ENCODE measurements around the gene RAB36. TPM values are rescaled to one million over a fixed set of nuclear protein-coding genes. Genes with fewer than 3 reads are reported as not detected.
A peak's percentile ranks its signal among the peaks of the same experiment; 100 is the strongest.

RAB36 gene
- total RNA-seq, 3 donors from 2014 or later (not counting 1 experiment from before 2014, with no cell fraction given) = 1.7 to 2.9 (median 2.6) TPM

GRCh38 chr22:23213581-23214334 is 68.5 kb downstream of the RAB36 start:
- WGBS (ENCODE audit: insufficient coverage) = 81% methylated on average over 11 of the region's 11 CpGs
- Histone ChIP-seq H3K27me3 (ENCODE audit: control insufficient read depth, insufficient read depth, low read length) (no peaks in the 10 kb centered on the region), H3K4me1 (ENCODE audit: control insufficient read depth, insufficient read depth, low read length) (peaks cover 46% of the 10 kb centered on the region), H3K36me3 (ENCODE audit: control insufficient read depth, insufficient read depth, low read length) (no peaks in the 10 kb centered on the region), H3K9me3 (ENCODE audit: control insufficient read depth, insufficient read depth, low read length) (no peaks in the 10 kb centered on the region), H3K27ac (ENCODE audit: low read length) (no peak overlapping the region), H3K4me3 (ENCODE audit: low read length) (no peak overlapping the region)
- Mint-ChIP-seq H3K9me3 (no peaks in the 10 kb centered on the region), H3K27ac (peak overlapping the region; percentile 9 to 12), H3K4me3 (no peak overlapping the region), H3K36me3 (no peaks in the 10 kb centered on the region), H3K4me1 (peaks cover 69 to 80% of the 10 kb centered on the region in 2 donors), H3K27me3 (ENCODE audit: low read depth in 2 of 2) (no peaks in the 10 kb centered on the region)
- DNase-seq (no peak), ATAC-seq (no peak)
- TF ChIP-seq CTCF (IDR thresholded peaks at IDR 0.05) = no peak
- intact Hi-C loops (cut with micrococcal nuclease) = no loop called here

Other genes with a start within 250 kb of the RAB36 start
- gene GNAZ, start 75.0 kb upstream of the RAB36 start, total RNA-seq = 1 to 10 TPM; 4.5 to 7.5 (median 5.6) TPM
- gene RSPH14, start 3.5 kb upstream of the RAB36 start, total RNA-seq = 1 to 10 TPM; 1.4 to 4.9 (median 1.4) TPM
- gene BCR, start 35.0 kb downstream of the RAB36 start, total RNA-seq = 100 to 1,000 TPM; 166 to 186 (median 167) TPM